Measurements from ENCODE around the gene PPEF2.

DNA sequence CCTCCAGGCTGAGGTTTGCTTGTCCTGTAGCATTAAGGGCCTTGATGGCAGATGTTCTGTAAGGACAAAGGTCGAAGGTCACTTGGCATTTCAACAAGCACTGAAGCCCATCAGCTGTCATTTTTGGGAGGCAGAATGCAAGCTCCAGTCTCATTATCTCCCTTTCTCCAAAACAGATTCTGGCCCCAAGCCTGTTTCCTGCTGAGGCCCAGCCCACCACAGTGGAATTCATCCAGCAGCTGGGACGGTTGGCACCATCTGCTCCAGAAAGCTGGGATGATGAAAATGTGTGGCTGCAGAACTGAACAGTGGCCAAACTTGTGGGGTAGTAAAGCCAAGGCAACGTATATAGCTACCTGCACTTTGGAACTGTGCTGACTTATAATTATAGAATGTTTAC is 17.7 kb upstream of the PPEF2 start:
- TF ChIP-seq POLR2A (IDR thresholded peaks at IDR 0.05; ENCODE audit: low read depth, low read length) (no peak), POLR2AphosphoS5 (IDR thresholded peaks at IDR 0.05; ENCODE audit: low read depth, low read length) (no peak), POU2F2 (IDR thresholded peaks at IDR 0.05; ENCODE audit: low read depth, low read length) (no peak), TAF1 (IDR thresholded peaks at IDR 0.05; ENCODE audit: low read depth, low read length) (no peak), PAX5 (IDR thresholded peaks at IDR 0.05; ENCODE audit: insufficient read depth, low read length, severe bottlenecking) (no peak), SPI1 (IDR thresholded peaks at IDR 0.05; ENCODE audit: low read depth, low read length) (no peak)
